ENCODE measurements around the gene PEX26.
"Not testable (repeated sequence)": the region's sequence is repeated elsewhere in the genome, so short reads cannot be mapped to it uniquely, and the experiment has no call there.

Gene PEX26

GRCh38 chr22:18062421-18062820 is 15.4 kb upstream of the PEX26 start:
- Histone ChIP-seq H3K9me3 (ENCODE audit: insufficient read depth, low read length, severe bottlenecking) (no peaks in the 10 kb centered on the region), H3K79me2 (ENCODE audit: insufficient read depth, low read length) (no peaks in the 10 kb centered on the region), H4K20me1 (ENCODE audit: insufficient read depth, low read length) (no peaks in the 10 kb centered on the region; the same call in 1 of the 2 replicates), H3K27me3 (ENCODE audit: insufficient read depth, low read length, poor library complexity) (peaks cover 20% of the 10 kb centered on the region), H2AFZ (ENCODE audit: low read depth, low read length) (no peak overlapping the region), H3K4me2 (ENCODE audit: insufficient read depth, low read length) (no peak overlapping the region), H3K4me3 (ENCODE audit: low read depth in 1 of 2, low read length in 2 of 2) (no peak overlapping the region), H3K27ac (ENCODE audit: low read length) (no peak overlapping the region), H3K36me3 (ENCODE audit: insufficient read depth, low read length) (no peaks in the 10 kb centered on the region), H3K9ac (ENCODE audit: low read depth, low read length) (no peak overlapping the region), H3K4me1 (ENCODE audit: insufficient read depth, low read length) (no peaks in the 10 kb centered on the region)
- DNase-seq: no peak
- no peak for ATAC-seq (ENCODE audit: insufficient read depth, low read depth)
- no peak for TF ChIP-seq EZH2 (IDR thresholded peaks at IDR 0.05; ENCODE audit: borderline replicate concordance, low read depth, low read length, severe bottlenecking)
- TF ChIP-seq, protein P1, sequence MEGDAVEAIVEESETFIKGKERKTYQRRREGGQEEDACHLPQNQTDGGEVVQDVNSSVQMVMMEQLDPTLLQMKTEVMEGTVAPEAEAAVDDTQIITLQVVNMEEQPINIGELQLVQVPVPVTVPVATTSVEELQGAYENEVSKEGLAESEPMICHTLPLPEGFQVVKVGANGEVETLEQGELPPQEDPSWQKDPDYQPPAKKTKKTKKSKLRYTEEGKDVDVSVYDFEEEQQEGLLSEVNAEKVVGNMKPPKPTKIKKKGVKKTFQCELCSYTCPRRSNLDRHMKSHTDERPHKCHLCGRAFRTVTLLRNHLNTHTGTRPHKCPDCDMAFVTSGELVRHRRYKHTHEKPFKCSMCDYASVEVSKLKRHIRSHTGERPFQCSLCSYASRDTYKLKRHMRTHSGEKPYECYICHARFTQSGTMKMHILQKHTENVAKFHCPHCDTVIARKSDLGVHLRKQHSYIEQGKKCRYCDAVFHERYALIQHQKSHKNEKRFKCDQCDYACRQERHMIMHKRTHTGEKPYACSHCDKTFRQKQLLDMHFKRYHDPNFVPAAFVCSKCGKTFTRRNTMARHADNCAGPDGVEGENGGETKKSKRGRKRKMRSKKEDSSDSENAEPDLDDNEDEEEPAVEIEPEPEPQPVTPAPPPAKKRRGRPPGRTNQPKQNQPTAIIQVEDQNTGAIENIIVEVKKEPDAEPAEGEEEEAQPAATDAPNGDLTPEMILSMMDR (IDR thresholded peaks at IDR 0.05; ENCODE audit: borderline replicate concordance, extremely low read depth, low read length, poor library complexity, severe bottlenecking): no peak

DNA sequence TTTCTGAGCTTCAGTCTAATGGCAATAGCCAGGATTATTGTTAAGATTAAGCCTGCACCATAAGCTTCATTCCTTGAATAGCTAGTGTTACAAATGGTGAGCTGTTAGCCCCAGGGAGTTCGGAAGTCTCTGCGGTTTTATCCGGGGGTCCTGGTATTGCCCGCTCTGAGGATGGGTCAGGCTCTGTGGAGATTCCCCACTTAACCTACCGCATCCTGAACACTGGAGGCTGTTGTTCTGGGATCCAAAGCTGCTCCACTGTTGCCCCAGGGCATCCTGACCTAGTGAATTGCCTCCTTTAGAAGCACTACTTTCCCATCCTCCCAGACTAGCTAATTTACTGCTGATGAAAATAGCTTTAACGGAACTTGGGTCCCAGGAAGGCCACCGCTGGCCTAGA is 14.5 kb upstream of the PEX26 start:
- DNase-seq (no peak), ATAC-seq (ENCODE audit: insufficient read depth, low read depth) (no peak)
- Histone ChIP-seq H3K36me3 (ENCODE audit: insufficient read depth, low read length) (no peaks in the 10 kb centered on the region), H3K4me3 (ENCODE audit: low read depth in 1 of 2, low read length in 2 of 2) (no peak overlapping the region), H2AFZ (ENCODE audit: low read depth, low read length) (no peak overlapping the region), H3K27me3 (ENCODE audit: insufficient read depth, low read length, poor library complexity) (peaks cover 29% of the 10 kb centered on the region), H3K9ac (ENCODE audit: low read depth, low read length) (no peak overlapping the region), H3K4me1 (ENCODE audit: insufficient read depth, low read length) (no peaks in the 10 kb centered on the region), H3K4me2 (ENCODE audit: insufficient read depth, low read length) (no peak overlapping the region), H3K79me2 (ENCODE audit: insufficient read depth, low read length) (no peaks in the 10 kb centered on the region), H4K20me1 (ENCODE audit: insufficient read depth, low read length) (no peaks in the 10 kb centered on the region; the same call in 1 of the 2 replicates), H3K27ac (ENCODE audit: low read length) (no peak overlapping the region), H3K9me3 (ENCODE audit: insufficient read depth, low read length, severe bottlenecking) (no peaks in the 10 kb centered on the region)
- TF ChIP-seq, protein P1 (IDR thresholded peaks at IDR 0.05; ENCODE audit: borderline replicate concordance, extremely low read depth, low read length, poor library complexity, severe bottlenecking): no peak
- TF ChIP-seq EZH2 (IDR thresholded peaks at IDR 0.05; ENCODE audit: borderline replicate concordance, low read depth, low read length, severe bottlenecking): no peak

- H3K9ac ChIP-seq (ENCODE audit: low read depth, low read length); H3K79me2 ChIP-seq (ENCODE audit: insufficient read depth, low read length); H3K9me3 ChIP-seq (ENCODE audit: insufficient read depth, low read length, severe bottlenecking); H2AFZ ChIP-seq (ENCODE audit: low read depth, low read length); H3K27ac ChIP-seq (ENCODE audit: low read length); H3K36me3 ChIP-seq (ENCODE audit: insufficient read depth, low read length); H3K4me2 ChIP-seq (ENCODE audit: insufficient read depth, low read length); H4K20me1 ChIP-seq (ENCODE audit: insufficient read depth, low read length); H3K4me3 ChIP-seq (ENCODE audit: low read depth in 1 of 2, low read length in 2 of 2); ATAC-seq (ENCODE audit: insufficient read depth, low read depth); DNase-seq; H3K4me1 ChIP-seq (ENCODE audit: insufficient read depth, low read length): not testable (repeated sequence)
- peaks cover 32% of the 10 kb centered on the region for H3K27me3 ChIP-seq (ENCODE audit: insufficient read depth, low read length, poor library complexity)
These were observed 14.1 kb upstream of the PEX26 start for GRCh38 chr22:18063715-18064114.

DNA sequence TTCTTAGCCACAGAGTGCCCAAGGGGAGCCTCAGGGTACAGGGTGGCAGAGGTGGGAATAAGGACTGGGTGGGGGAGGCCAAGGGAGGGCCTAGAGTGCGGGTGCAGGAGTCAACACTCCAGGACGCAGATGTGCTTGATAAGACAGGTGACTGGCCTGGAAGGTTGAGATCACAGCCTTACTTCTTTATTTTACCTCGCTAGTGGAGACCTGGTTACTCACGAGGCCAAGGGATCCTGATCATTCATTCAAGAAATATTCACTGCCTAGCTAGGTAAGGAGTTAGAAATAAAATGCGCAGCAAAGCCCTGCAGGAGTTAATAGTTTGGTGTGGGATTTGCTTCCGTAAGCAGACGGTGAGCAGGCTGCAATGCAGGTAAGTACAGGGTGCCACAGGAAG is 13.2 kb upstream of the PEX26 start:
- Histone ChIP-seq H3K4me2 (ENCODE audit: insufficient read depth, low read length) (no peak overlapping the region), H3K27ac (ENCODE audit: low read length) (no peak overlapping the region), H3K4me3 (ENCODE audit: low read depth in 1 of 2, low read length in 2 of 2) (no peak overlapping the region), H3K79me2 (ENCODE audit: insufficient read depth, low read length) (no peaks in the 10 kb centered on the region), H3K9ac (ENCODE audit: low read depth, low read length) (no peak overlapping the region), H2AFZ (ENCODE audit: low read depth, low read length) (no peak overlapping the region), H3K27me3 (ENCODE audit: insufficient read depth, low read length, poor library complexity) (peaks cover 32% of the 10 kb centered on the region), H3K9me3 (ENCODE audit: insufficient read depth, low read length, severe bottlenecking) (no peaks in the 10 kb centered on the region), H3K4me1 (ENCODE audit: insufficient read depth, low read length) (no peaks in the 10 kb centered on the region), H3K36me3 (ENCODE audit: insufficient read depth, low read length) (no peaks in the 10 kb centered on the region), H4K20me1 (ENCODE audit: insufficient read depth, low read length) (no peaks in the 10 kb centered on the region; the same call in 1 of the 2 replicates)
- DNase-seq (no peak), ATAC-seq (ENCODE audit: insufficient read depth, low read depth) (no peak)
- no peak for TF ChIP-seq EZH2 (IDR thresholded peaks at IDR 0.05; ENCODE audit: borderline replicate concordance, low read depth, low read length, severe bottlenecking)
- TF ChIP-seq, protein P1 (IDR thresholded peaks at IDR 0.05; ENCODE audit: borderline replicate concordance, extremely low read depth, low read length, poor library complexity, severe bottlenecking): no peak

Measured in DND-41 (cell line).